Measurements from ENCODE around the gene EPM2AIP1.
"Not testable (repeated sequence)": the region's sequence is repeated elsewhere in the genome, so short reads cannot be mapped to it uniquely, and the experiment has no call there.

EPM2AIP1 gene

DNA sequence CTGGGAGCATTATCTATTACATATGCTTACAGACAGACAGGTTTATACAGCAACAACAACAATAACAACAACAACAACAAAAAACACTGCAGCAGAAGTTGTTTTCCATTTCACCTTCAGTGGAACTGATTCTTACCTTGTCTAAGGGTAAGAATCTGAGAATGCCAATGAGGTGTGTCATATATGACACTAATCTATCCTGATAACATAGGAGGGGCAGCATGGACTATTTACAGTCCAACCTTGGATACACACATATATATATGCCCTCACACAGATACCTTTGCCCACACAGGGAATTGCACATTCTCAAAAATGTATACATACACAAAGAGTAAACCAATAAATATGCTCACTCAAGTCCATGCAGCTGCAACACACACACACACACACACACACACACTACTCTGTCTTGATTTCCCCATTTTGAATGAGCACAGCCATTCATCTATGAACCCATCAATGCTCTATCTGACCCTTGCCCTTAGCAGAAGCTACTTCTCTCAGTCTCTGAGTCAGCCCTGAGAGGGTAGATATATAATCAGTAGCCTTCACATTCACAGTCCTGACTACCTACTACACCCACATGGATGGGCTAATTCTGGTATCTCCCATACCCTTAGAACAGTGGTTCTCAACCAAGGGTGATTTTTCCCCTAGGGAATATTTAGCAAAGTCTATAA is 38.3 kb downstream of the EPM2AIP1 start:
- no peak for DNase-seq (ENCODE audit: low spot score)

DNA sequence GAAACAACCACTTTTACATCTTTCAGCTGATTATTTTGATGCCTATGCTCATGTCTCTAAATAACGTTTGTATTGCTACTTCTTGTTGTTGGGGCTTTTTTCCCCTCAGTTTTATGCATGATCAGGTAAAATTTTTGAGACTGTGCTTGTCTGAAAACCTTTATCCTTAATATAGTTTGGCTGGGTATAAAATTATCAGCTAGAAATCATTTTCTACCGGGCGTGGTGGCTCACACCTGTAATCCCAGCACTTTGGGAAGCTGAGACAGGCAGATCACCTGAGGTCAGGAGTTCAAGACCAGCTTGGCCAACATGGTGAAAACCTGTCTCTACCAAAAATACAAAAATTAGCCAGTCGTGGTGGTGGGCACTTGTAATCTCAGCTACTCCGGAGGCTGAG is 45.1 kb downstream of the EPM2AIP1 start:
- not testable (repeated sequence) for DNase-seq (ENCODE audit: low spot score)

DNA sequence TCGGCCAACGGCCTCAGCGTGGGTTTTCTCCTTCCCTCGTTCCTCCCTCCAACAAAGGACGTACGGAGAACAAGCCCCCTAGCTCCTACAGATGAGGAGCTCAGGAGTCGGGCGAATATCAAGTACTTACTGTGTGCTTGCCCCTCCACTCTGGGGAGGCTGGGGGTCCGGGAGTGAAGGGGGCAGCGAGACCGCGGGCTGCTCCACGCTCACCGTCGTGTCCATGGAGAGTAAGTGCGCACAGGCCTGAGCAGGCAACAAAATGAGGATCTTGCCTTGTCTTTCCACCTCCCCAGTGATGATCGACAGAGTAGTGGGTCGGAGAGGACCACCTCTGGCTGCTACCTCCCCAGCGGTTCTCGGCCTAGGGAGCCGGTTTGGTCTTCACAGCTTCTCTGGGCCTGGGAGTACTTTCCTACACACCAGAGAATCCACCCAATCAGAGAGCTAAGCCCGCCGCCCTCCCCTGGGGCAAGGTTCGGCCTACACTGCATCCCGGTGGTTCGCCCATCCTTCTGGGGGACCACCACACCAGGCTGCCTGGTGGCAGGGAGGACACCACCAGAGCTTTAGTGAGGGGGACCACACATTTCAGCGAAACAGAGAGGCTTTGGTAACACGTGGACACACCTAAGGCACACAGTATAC is 47.5 kb downstream of the EPM2AIP1 start:
- no peak for DNase-seq (ENCODE audit: low spot score)

DNA sequence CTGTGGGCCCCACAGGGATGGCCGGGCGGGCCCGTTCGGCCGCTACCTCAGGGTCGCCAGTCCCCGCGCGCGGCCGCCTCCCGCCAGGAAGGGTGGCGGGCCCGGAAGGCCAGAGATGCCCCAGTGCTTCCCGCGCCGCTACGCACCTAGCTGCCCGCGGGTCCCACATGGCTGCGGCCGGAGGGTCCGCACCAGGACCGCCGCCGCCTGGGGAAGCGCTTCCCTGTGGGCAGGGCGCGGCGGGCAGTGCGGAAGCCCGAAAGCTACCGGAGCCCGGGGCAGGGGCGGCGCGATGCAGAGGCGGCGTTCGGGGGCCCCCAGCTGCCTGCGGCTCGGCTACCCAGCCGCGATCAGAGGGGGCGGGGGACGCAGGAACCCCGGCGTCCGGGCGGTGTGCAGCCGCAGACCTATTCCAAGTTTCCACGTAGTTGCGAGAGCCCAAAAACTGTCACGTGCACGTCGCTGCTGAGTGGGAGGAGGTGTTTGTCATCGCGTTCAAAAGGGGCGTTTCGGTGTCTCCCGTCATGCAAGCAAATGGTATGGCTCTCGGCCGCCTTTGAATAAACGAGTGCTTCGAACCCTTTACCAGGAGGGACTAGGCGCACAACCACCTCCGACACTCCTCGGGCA is 48.2 kb downstream of the EPM2AIP1 start, which contains the start of gene TRANK1:
TRANK1 (minus strand) TSS at position 414 of the 630 bp plus-strand sequence; CDS start at position 169, 245 bp downstream.
- peak; percentile 79 for DNase-seq (ENCODE audit: low spot score)

DNA sequence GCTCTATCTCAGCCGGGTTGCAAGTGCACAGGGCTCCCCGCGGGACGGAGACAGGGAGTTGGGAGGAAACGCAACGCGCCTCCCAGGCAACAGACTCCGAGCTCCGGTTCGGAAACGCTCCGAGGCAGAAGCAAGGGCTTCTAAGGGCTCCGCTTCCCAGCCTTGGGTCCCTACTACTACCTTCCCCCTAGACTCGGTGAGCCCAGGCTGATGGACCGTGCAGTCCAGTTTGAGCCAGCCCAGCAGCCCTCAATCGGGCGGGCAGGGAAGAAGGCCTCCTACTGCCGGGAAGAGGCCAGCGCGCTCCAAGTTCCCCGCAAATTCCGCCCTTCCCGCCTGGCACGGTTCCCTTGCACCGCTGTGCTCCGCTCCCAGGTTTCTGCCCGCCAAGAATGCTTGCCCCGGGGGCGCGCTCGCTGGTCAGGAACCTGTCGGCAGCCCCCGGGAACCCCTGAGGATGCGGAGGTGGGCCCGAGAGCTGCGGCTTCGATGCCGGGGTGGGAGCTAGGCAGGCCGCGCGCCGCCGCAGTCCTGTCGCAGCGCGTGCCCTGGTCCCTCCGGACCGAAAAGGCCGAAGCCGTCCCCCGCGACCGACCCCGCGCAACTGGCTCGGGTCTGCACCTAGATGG is 48.8 kb downstream of the EPM2AIP1 start:
- peak; percentile 5 for DNase-seq (ENCODE audit: low spot score)

DNA sequence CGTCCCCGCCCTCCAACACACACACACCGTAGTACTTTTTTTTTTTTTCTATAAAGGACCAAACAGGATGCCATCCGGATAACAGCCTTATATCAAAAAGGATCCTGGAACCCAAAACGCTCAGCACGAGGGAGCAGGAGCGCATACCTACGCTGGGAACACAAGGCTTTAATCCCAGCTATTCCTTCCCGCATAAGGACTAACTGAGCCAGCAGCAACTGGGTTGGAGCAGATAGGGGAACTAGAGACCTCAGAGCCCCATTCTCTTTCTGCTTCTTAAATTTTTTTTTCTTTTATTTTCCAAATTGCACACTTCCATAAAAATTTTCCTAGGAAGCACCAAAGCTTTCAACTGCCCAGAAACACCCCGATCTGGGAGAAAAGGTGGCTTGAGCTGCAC is 49.3 kb downstream of the EPM2AIP1 start:
- no peak for DNase-seq (ENCODE audit: low spot score)

DNA sequence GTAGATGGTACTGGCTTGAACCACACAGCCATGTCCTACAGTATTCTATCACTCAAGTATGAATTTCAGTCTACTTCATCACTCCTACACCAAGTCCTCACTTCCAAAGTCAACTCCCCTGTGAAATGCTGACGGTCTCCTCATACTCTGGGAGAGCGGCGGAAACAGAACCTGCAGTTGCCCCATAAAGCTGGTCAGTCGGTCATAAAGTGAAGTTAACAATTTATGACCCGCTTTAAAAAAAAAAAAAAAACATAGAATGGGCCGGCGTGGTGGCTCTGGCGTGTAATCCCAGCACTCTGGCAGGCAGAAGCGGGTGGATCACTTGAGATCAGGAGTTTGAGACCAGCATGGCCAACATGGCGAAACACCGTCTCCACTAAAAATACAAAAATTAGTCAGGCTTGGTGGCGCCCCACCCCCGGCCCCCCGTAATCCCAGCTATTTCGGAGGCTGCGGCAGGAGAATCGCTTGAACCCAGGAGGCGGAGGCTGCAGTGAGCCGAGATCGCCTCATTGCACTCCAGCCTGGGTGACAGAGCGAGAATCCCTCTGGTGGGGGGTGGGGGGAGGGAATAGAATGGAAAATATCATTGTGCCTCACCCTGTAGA is 50.2 kb downstream of the EPM2AIP1 start:
- DNase-seq (ENCODE audit: low spot score): no peak

DNA sequence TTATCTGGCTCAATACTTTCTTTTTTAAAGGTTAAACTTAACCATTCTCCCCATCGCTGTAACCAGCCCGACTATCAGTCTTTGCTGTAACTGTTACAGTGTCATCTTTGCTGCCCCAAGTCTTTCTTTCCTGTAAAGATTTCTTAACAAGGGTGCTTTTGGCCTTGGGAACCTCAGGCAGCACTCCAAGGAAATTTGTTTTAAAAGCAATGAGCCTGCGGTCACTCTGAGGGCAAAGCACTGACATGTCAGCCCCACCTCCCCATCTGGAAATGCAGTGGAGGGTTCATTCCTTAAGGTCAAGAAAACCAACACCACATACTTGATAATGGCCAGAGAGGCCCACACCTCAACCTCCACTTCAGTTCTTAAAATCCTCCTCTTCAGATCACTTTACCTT is 51.3 kb downstream of the EPM2AIP1 start:
- DNase-seq (ENCODE audit: low spot score): no peak

DNA sequence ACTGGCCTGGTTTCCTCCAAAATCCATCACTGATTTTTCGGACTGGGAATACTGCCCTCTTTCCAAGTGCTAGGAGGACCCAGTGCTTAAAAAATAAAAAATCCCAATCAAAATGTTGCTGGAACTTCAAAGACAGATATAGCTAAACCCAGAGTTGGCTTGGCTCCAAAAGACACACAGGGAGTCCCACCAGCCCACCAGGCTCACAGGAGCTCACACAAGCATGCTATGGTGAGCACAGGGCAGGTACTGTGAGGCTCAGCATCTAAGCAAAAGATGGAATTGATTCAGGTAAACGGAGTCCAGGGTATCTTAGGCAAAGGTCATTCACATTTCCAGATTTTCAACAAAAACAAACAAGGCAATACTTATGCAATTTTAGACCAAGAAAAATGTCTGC is 51.8 kb downstream of the EPM2AIP1 start:
- no peak for DNase-seq (ENCODE audit: low spot score)

DNA sequence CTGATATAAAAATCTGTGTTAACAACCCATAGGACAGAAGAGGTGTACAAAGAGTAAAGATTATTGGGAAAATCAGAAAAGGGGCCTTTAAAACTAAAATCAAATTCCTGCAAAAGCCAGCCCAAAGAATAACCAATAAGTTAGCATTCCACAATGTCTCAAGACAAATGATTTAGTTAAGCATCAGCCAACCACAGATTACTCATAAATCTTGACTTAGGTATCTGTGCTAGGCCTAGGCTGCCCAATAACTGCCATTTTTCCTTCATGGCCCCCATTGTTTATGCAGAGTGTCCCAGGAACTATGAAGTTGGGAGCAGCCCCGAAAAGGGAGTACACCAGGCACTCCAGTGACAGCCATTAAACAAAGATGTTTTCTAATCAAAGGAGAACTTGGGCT is 55.4 kb downstream of the EPM2AIP1 start:
- DNase-seq (ENCODE audit: low spot score): no peak
